Astrocyte of the cerebellum (primary cell): ENCODE measurements around the gene NF2.
"Not testable (repeated sequence)": the region's sequence is repeated elsewhere in the genome, so short reads cannot be mapped to it uniquely, and the experiment has no call there.

Experiments used
- DNase-seq: peaks from one replicate; pipeline ENCODE4 v3.0.0-alpha.2; 2011; ENCODE audit warnings: low read depth
- H3K4me3 ChIP-seq: 2 replicates; pipeline ENCODE4 v1.5.1; 2011; ENCODE audit warnings: mild to moderate bottlenecking, low read depth, low read length, moderate library complexity
- CTCF ChIP-seq: IDR thresholded peaks from 2 replicates; pipeline ENCODE4 v1.5.1; 2012; ENCODE audit warnings: low read length, low read depth, moderate library complexity, mild to moderate bottlenecking; ENCODE audit errors: missing control alignments
- in situ Hi-C: cut with HindIII; loops from 2 replicates; pipeline ENCODE4 v1.10.0; 2017; ENCODE audit warnings: low sequenced_read_pairs

Gene NF2

GRCh38 chr22:29581799-29582198 is 21.6 kb upstream of the NF2 start:
- no peak overlapping the region for H3K4me3 ChIP-seq
- no peak for DNase-seq
- in situ Hi-C loops: no loop called here
- no peak for TF ChIP-seq CTCF

- TF ChIP-seq CTCF: no peak
- DNase-seq: no peak
- in situ Hi-C loops: no loop called here
- no peak overlapping the region for H3K4me3 ChIP-seq
Measured at GRCh38 chr22:29584975-29585374, 18.5 kb upstream of the NF2 start.

GRCh38 chr22:29586193-29586705 is 17.2 kb upstream of the NF2 start:
- DNase-seq, in situ Hi-C loops, H3K4me3 ChIP-seq: not testable (repeated sequence)

GRCh38 chr22:29587938-29588699 is 15.3 kb upstream of the NF2 start:
- in situ Hi-C loops: no loop called here
- peak; percentile 72 for DNase-seq
- TF ChIP-seq CTCF: no peak
- H3K4me3 ChIP-seq: no peak overlapping the region

- no peak for DNase-seq
- in situ Hi-C loops: no loop called here
- no peak for TF ChIP-seq CTCF
- no peak overlapping the region for H3K4me3 ChIP-seq
Measured at GRCh38 chr22:29593923-29594322, 9.5 kb upstream of the NF2 start.

- in situ Hi-C loops, DNase-seq, H3K4me3 ChIP-seq: not testable (repeated sequence)
Measured at GRCh38 chr22:29594447-29594846, 9.0 kb upstream of the NF2 start.

GRCh38 chr22:29596408-29596807 is 7.0 kb upstream of the NF2 start:
- no peak overlapping the region for H3K4me3 ChIP-seq
- TF ChIP-seq CTCF: no peak
- in situ Hi-C loops: no loop called here
- DNase-seq: no peak

GRCh38 chr22:29597871-29598683 is 5.4 kb upstream of the NF2 start:
- in situ Hi-C loops: not testable (repeated sequence)

More at GRCh38 chr22:29597871-29598683, 5.4 kb upstream of the NF2 start:
- not testable (repeated sequence) for DNase-seq, H3K4me3 ChIP-seq
